Caco-2 (cell line): Measurements from ENCODE around the gene CYCS. TPM values are rescaled to one million over a fixed set of nuclear protein-coding genes. Genes with fewer than 3 reads are reported as not detected.
"Not testable (repeated sequence)": the region's sequence is repeated elsewhere in the genome, so short reads cannot be mapped to it uniquely, and the experiment has no call there.

Experiments used
- BruUV-seq: library from RNA; stranded (reverse); fragments of 400-500 nt; replicated peaks from 2 replicates; lab custom pipeline; 2021; lab: Mats Ljungman, UMichigan
- CTCF ChIA-PET: fragments of 300-600 bp; sonication (Branson Sonifier 250); formaldehyde crosslinking; loops from one replicate; lab custom pipeline; 2022; ENCODE audit warnings: antibody characterized with exemption; lab: Charles Lee
- POLR2A ChIA-PET: fragments of 300-600 bp; sonication (Branson Sonifier 250); formaldehyde crosslinking; loops from one replicate; lab custom pipeline; 2022; ENCODE audit warnings: antibody characterized with exemption; lab: Charles Lee
- DNase-seq, 2 experiments: peaks; one replicate each; pipeline versions ENCODE4 v3.0.0 to v3.0.0-alpha.2; 2020 to 2022
- H3K27me3 ChIP-seq: replicated peaks from 2 replicates; pipeline ENCODE4 v1.6.0; 2011; ENCODE audit warnings: low read length; ENCODE audit not compliant: control insufficient read depth, insufficient read depth
- H3K36me3 ChIP-seq: 2 replicates; pipeline ENCODE4 v1.5.1; 2011; ENCODE audit warnings: low read length; ENCODE audit not compliant: control insufficient read depth, insufficient read depth
- H3K4me1 ChIP-seq: fragments of 250-450 bp; sonication (Bioruptor Pico); 2 replicates; pipeline ENCODE4 v1.5.1; 2020; ENCODE audit warnings: mild to moderate bottlenecking
- H3K4me3 ChIP-seq: 2 replicates; pipeline ENCODE4 v1.5.1; 2011; ENCODE audit warnings: low read depth, mild to moderate bottlenecking, control low read depth, low read length
- H3K9me3 ChIP-seq: fragments of 250-450 bp; sonication (Bioruptor Pico); 2 replicates; pipeline ENCODE4 v1.5.1; 2020; ENCODE audit warnings: mild to moderate bottlenecking, moderate library complexity
- H3K27ac Mint-ChIP-seq: one replicate; pipeline ENCODE4 v1.8.0; 2022; ENCODE audit warnings: mixed read lengths; ENCODE audit not compliant: unreplicated experiment
- H3K27me3 Mint-ChIP-seq: one replicate; pipeline ENCODE4 v1.8.0; 2022; ENCODE audit warnings: mixed read lengths; ENCODE audit not compliant: insufficient read depth, unreplicated experiment
- H3K36me3 Mint-ChIP-seq: one replicate; pipeline ENCODE4 v1.8.0; 2022; ENCODE audit warnings: mild to moderate bottlenecking, mixed read lengths; ENCODE audit not compliant: insufficient read depth, unreplicated experiment
- H3K4me1 Mint-ChIP-seq: one replicate; pipeline ENCODE4 v1.8.0; 2022; ENCODE audit warnings: low read depth, mixed read lengths; ENCODE audit not compliant: unreplicated experiment
- H3K4me3 Mint-ChIP-seq: one replicate; pipeline ENCODE4 v1.8.0; 2022; ENCODE audit warnings: mild to moderate bottlenecking, moderate library complexity, mixed read lengths; ENCODE audit not compliant: unreplicated experiment
- H3K9me3 Mint-ChIP-seq: one replicate; pipeline ENCODE4 v1.8.0; 2022; ENCODE audit warnings: mixed read lengths; ENCODE audit not compliant: unreplicated experiment
- intact Hi-C: fragments of 100-400 bp; cut with micrococcal nuclease; formaldehyde crosslinking; loops from one replicate; pipeline ENCODE4 v1.10.0; 2022; ENCODE audit not compliant: unreplicated experiment
- total RNA-seq: library from RNA; stranded (reverse); gene quantifications from 2 replicates; pipeline ENCODE4 v1.2.3, GENCODE V29; 2022
- TF ChIP-seq, protein P1 (sequence below), 2 experiments: fragments of 200-600 bp in 1 of 2; IDR thresholded peaks; 1 replicate in 1 of 2; 2 replicates in 1 of 2; pipeline versions ENCODE4 v1.5.1 to v1.8.0; 2011 to 2022; ENCODE audit warnings: antibody characterized with exemption in 1 of 2, control low read depth in 1 of 2, inconsistent platforms in 1 of 2, low read depth in 1 of 2, low read length in 1 of 2, mild to moderate bottlenecking in 1 of 2, moderate library complexity in 1 of 2; ENCODE audit not compliant: insufficient read depth in 1 of 2, severe bottlenecking in 1 of 2, unreplicated experiment in 1 of 2

CYCS gene
- total RNA-seq, 1 experiment from 2014 or later = 156 TPM

DNA sequence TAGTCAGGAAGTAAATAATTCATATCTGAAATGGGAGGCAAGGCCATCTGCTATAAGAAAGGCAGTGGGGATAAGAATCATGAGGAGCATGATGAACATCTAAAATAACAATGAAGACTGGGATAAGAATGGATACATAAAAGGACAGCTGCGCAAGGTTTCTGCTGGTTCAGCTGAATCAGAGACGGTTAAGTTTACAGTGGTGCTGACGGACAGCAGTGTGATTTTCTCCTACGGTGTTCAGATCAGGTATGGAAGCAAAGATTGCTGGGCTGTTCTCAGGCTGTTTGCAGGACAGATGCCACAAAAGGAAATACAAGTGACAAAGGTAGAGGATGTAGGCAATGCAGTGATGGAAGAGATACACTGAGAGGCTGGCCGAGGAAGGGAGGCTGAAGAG is 8.4 kb downstream of the CYCS start:
- no peak overlapping the region for H3K4me3 Mint-ChIP-seq
- BruUV-seq = no TSS peak

DNA sequence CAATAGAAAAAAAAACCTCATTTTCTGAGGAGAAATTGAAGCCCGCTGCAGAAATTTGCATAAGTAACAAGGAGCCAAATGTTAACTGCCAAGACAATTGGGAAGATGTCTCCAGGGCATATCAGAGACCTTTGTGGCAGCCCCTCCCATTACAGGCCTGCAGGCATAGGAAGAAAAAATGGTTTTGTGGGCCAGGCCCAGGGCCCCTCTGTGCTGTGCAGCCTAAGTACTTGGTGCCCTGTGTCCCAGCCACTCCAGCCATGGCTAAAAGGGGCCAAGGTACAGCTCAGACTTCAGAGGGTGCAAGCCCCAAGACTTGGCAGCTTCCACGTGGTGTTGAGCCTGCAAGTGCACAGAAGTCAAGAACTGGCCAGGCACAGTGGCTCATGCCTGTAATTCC is 14.5 kb downstream of the CYCS start:
- H3K4me3 Mint-ChIP-seq, CTCF ChIA-PET, H3K4me3 ChIP-seq, H3K36me3 ChIP-seq, POLR2A ChIA-PET, H3K4me1 Mint-ChIP-seq, H3K27me3 ChIP-seq, H3K4me1 ChIP-seq, H3K27ac Mint-ChIP-seq, H3K27me3 Mint-ChIP-seq, intact Hi-C loops, BruUV-seq, H3K9me3 ChIP-seq, DNase-seq: not testable (repeated sequence)
- Mint-ChIP-seq H3K9me3 (peaks cover 20% of the 10 kb centered on the region), H3K36me3 (peaks cover 29% of the 10 kb centered on the region)

More for the DNA sequence above, 8.4 kb downstream of the CYCS start:
- peaks cover 7% of the 10 kb centered on the region for H3K4me1 Mint-ChIP-seq
- H3K9me3 Mint-ChIP-seq = peaks cover 9% of the 10 kb centered on the region
- TF ChIP-seq, protein P1, sequence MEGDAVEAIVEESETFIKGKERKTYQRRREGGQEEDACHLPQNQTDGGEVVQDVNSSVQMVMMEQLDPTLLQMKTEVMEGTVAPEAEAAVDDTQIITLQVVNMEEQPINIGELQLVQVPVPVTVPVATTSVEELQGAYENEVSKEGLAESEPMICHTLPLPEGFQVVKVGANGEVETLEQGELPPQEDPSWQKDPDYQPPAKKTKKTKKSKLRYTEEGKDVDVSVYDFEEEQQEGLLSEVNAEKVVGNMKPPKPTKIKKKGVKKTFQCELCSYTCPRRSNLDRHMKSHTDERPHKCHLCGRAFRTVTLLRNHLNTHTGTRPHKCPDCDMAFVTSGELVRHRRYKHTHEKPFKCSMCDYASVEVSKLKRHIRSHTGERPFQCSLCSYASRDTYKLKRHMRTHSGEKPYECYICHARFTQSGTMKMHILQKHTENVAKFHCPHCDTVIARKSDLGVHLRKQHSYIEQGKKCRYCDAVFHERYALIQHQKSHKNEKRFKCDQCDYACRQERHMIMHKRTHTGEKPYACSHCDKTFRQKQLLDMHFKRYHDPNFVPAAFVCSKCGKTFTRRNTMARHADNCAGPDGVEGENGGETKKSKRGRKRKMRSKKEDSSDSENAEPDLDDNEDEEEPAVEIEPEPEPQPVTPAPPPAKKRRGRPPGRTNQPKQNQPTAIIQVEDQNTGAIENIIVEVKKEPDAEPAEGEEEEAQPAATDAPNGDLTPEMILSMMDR (IDR thresholded peaks at IDR 0.05; ENCODE audit: insufficient read depth in 1 of 2, low read depth in 1 of 2, low read length in 1 of 2, severe bottlenecking in 1 of 2, unreplicated experiment in 1 of 2) = no peak
- H3K36me3 Mint-ChIP-seq = peaks cover 39% of the 10 kb centered on the region
- H3K9me3 ChIP-seq = no peaks in the 10 kb centered on the region
- DNase-seq = no peak
- intact Hi-C loops = no loop called here
- H3K27ac Mint-ChIP-seq = no peak overlapping the region
- H3K4me3 ChIP-seq = no peak overlapping the region
- ChIA-PET POLR2A (interaction anchor here (0.9 kb wide), 1 partner anchor 9 kb away, joined by 5 read pairs; no protein-coding TSS in a partner anchor), CTCF (interaction anchor here (1.2 kb wide), 1 partner anchor 33 kb away, joined by 3 read pairs; no protein-coding TSS in a partner anchor)
- H3K27me3 ChIP-seq = no peaks in the 10 kb centered on the region
- peaks cover 12% of the 10 kb centered on the region; the same call in 1 of the 2 replicates for H3K4me1 ChIP-seq
- peaks cover 2% of the 10 kb centered on the region; the same call in 1 of the 2 replicates for H3K36me3 ChIP-seq
- H3K27me3 Mint-ChIP-seq = no peaks in the 10 kb centered on the region

GRCh38 chr7:25109276-25109675 is 15.8 kb downstream of the CYCS start:
- Mint-ChIP-seq H3K27me3 (no peaks in the 10 kb centered on the region), H3K4me3 (no peak overlapping the region), H3K9me3 (peaks cover 20% of the 10 kb centered on the region), H3K27ac (no peak overlapping the region), H3K36me3 (peaks cover 26% of the 10 kb centered on the region), H3K4me1 (no peaks in the 10 kb centered on the region)
- ChIA-PET POLR2A (interaction anchor here (0.6 kb wide), 1 partner anchor 16 kb away, joined by 4 read pairs; no protein-coding TSS in a partner anchor), CTCF (no interaction called here)
- H3K27me3 ChIP-seq = no peaks in the 10 kb centered on the region
- intact Hi-C loops = no loop called here
- no peaks in the 10 kb centered on the region for H3K4me1 ChIP-seq
- TF ChIP-seq, protein P1 (IDR thresholded peaks at IDR 0.05; ENCODE audit: insufficient read depth in 1 of 2, low read depth in 1 of 2, low read length in 1 of 2, severe bottlenecking in 1 of 2, unreplicated experiment in 1 of 2) = no peak
- no peaks in the 10 kb centered on the region for H3K36me3 ChIP-seq
- no peak for DNase-seq
- no peak overlapping the region for H3K4me3 ChIP-seq
- BruUV-seq = no TSS peak
- H3K9me3 ChIP-seq = peaks cover 6% of the 10 kb centered on the region
